Keratinocyte (primary cell): ENCODE data around the gene PDIA3.

ENCODE experiments used
- EZH2 ChIP-seq: IDR thresholded peaks from one replicate; pipeline ENCODE4 v1.6.1; 2012; ENCODE audit warnings: inconsistent platforms, mild to moderate bottlenecking, low read length, moderate library complexity
- TF ChIP-seq, protein P1 (sequence below), 3 experiments: IDR thresholded peaks in 1 of 3; conservative IDR thresholded peaks in 1 of 3; optimal IDR thresholded peaks in 1 of 3; 2 replicates in 2 of 3; 3 replicates in 1 of 3; pipeline versions ENCODE3 to v1.5.1; 2011; ENCODE audit warnings: low read length in 3 of 3, mild to moderate bottlenecking in 3 of 3, moderate library complexity in 2 of 3, control low read depth in 1 of 3, inconsistent platforms in 1 of 3; ENCODE audit not compliant: insufficient read depth in 2 of 3; ENCODE audit errors: extremely low read depth in 1 of 3

DNA sequence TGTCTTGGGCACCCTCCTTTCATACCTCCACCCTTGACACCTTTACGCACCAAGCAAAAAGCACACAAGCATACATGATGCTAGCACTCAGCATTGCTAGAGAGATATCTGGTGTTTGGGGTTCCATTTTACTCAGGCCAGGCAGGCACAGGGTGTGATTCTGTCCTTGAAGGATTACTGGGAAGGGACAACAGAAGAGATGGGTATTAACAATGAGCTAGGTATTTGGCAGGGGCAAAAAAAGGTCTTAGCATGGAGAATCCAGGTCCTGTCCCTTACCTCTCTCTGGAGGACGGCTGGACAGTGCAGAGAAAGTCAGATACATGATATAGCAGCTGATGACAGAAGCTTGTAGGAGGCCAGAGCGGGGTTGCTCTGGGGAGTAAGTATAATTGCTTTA, 50.3 kb downstream of the PDIA3 start:
- TF ChIP-seq, protein P1, sequence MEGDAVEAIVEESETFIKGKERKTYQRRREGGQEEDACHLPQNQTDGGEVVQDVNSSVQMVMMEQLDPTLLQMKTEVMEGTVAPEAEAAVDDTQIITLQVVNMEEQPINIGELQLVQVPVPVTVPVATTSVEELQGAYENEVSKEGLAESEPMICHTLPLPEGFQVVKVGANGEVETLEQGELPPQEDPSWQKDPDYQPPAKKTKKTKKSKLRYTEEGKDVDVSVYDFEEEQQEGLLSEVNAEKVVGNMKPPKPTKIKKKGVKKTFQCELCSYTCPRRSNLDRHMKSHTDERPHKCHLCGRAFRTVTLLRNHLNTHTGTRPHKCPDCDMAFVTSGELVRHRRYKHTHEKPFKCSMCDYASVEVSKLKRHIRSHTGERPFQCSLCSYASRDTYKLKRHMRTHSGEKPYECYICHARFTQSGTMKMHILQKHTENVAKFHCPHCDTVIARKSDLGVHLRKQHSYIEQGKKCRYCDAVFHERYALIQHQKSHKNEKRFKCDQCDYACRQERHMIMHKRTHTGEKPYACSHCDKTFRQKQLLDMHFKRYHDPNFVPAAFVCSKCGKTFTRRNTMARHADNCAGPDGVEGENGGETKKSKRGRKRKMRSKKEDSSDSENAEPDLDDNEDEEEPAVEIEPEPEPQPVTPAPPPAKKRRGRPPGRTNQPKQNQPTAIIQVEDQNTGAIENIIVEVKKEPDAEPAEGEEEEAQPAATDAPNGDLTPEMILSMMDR (optimal IDR thresholded peaks at IDR 0.05 in 1 of 3, IDR thresholded peaks at IDR 0.05 in 1 of 3, conservative IDR thresholded peaks at IDR 0.05 in 1 of 3; ENCODE audit: extremely low read depth in 1 of 3, insufficient read depth in 2 of 3, low read length in 3 of 3), result no peak
- no peak for TF ChIP-seq EZH2
